ENCODE data around the gene PRKCA. TPM values are rescaled to one million over a fixed set of nuclear protein-coding genes. Genes with fewer than 3 reads are reported as not detected.

PRKCA gene
- total and polyA plus RNA-seq, 12 donors, result 1.6 to 27.6 (median 10.5) TPM

- WGBS, 2 donors, result 62 to 69% methylated on average over 7 of the region's 7 CpGs
- peaks cover 0 to 22% (median 4%) of the 10 kb centered on the region in 9 donors for H3K4me1 ChIP-seq
- no peak for TF ChIP-seq CTCF (IDR thresholded peaks at IDR 0.05)
- H3K36me3 ChIP-seq, result no peaks in the 10 kb centered on the region
- no peaks in the 10 kb centered on the region for H3K9me3 ChIP-seq
- intact Hi-C loops (cut with DNase I), result no loop called here
- no peaks in the 10 kb centered on the region for H3K27me3 ChIP-seq
- ATAC-seq (peak in 5 of 8 donors; percentile 30 to 79 (median 46)), DNase-seq (no peak)
- H3K4me3 ChIP-seq, result no peak overlapping the region
- peak overlapping the region in 1 of 10 donors; percentile 53 for H3K27ac ChIP-seq
Observed at GRCh38 chr17:66507103-66507923, 204.9 kb downstream of the PRKCA start.

- intact Hi-C loops (cut with DNase I), result no loop called here
- no peaks in the 10 kb centered on the region for H3K36me3 ChIP-seq
- no peaks in the 10 kb centered on the region for H3K9me3 ChIP-seq
- no peaks in the 10 kb centered on the region for H3K27me3 ChIP-seq
- peak overlapping the region in 1 of 10 donors; percentile 53 for H3K27ac ChIP-seq
- no peak overlapping the region for H3K4me3 ChIP-seq
- ATAC-seq (peak in 1 of 8 donors; percentile 46), DNase-seq (no peak)
- H3K4me1 ChIP-seq, result peaks cover 0 to 22% (median 4%) of the 10 kb centered on the region in 9 donors
- TF ChIP-seq CTCF (IDR thresholded peaks at IDR 0.05), result no peak
- 84 to 89% methylated on average over 10 of the region's 10 CpGs for WGBS, 2 donors
Observed at GRCh38 chr17:66507982-66508760, 205.8 kb downstream of the PRKCA start.

GRCh38 chr17:66508896-66509844 is 206.8 kb downstream of the PRKCA start:
- TF ChIP-seq CTCF (IDR thresholded peaks at IDR 0.05), result no peak
- DNase-seq, result no peak
- Histone ChIP-seq H3K9me3 (no peaks in the 10 kb centered on the region), H3K27ac (peak overlapping the region in 1 of 10 donors; percentile 34), H3K4me1 (peaks cover 0 to 22% (median 4%) of the 10 kb centered on the region in 9 donors), H3K27me3 (no peaks in the 10 kb centered on the region), H3K4me3 (no peak overlapping the region), H3K36me3 (no peaks in the 10 kb centered on the region)
- peak in 2 of 8 donors; percentile 30 to 79 for ATAC-seq
- intact Hi-C loops (cut with DNase I), result no loop called here
- 63 to 76% methylated on average over 8 of the region's 8 CpGs for WGBS, 2 donors

All from heart right ventricle (tissue), 16 donors.